Mesothelial cell of epicardium (in vitro differentiated cells): ENCODE measurements around the gene TLCD3B. TPM values are rescaled to one million over a fixed set of nuclear protein-coding genes. Genes with fewer than 3 reads are reported as not detected.
"Not testable (repeated sequence)": the region's sequence is repeated elsewhere in the genome, so short reads cannot be mapped to it uniquely, and the experiment has no call there.

ENCODE experiments used
- DNase-seq, 2 experiments: peaks; one replicate each; pipeline ENCODE4 v3.0.0; 2021; ENCODE audit warnings: low spot score in 2 of 2; ENCODE audit not compliant: unreplicated experiment in 2 of 2
- H3K27ac Mint-ChIP-seq: 2 replicates; pipeline ENCODE4 v1.8.0; 2021; ENCODE audit warnings: mixed read lengths
- H3K27me3 Mint-ChIP-seq: 2 replicates; pipeline ENCODE4 v1.8.0; 2021; ENCODE audit warnings: low read depth, mixed read lengths
- H3K36me3 Mint-ChIP-seq: 2 replicates; pipeline ENCODE4 v1.8.0; 2021; ENCODE audit warnings: mixed read lengths
- H3K4me1 Mint-ChIP-seq: 2 replicates; pipeline ENCODE4 v1.8.0; 2021; ENCODE audit warnings: mixed read lengths
- H3K4me3 Mint-ChIP-seq: 2 replicates; pipeline ENCODE4 v1.8.0; 2021; ENCODE audit warnings: mild to moderate bottlenecking, moderate library complexity, mixed read lengths
- H3K9me3 Mint-ChIP-seq: 2 replicates; pipeline ENCODE4 v1.8.0; 2021; ENCODE audit warnings: mixed read lengths
- CTCF ChIP-seq: fragments of 200-600 bp; sonication (generic); IDR thresholded peaks from one replicate; pipeline ENCODE4 v1.5.0; 2021; ENCODE audit warnings: antibody characterized with exemption; ENCODE audit not compliant: unreplicated experiment
- total RNA-seq: library from RNA; stranded (reverse); gene quantifications from 3 replicates; pipeline ENCODE4 v1.2.1, GENCODE V29; 2021

The TLCD3B gene
- total RNA-seq, 1 donor from 2014 or later, result 0.72 TPM

DNA sequence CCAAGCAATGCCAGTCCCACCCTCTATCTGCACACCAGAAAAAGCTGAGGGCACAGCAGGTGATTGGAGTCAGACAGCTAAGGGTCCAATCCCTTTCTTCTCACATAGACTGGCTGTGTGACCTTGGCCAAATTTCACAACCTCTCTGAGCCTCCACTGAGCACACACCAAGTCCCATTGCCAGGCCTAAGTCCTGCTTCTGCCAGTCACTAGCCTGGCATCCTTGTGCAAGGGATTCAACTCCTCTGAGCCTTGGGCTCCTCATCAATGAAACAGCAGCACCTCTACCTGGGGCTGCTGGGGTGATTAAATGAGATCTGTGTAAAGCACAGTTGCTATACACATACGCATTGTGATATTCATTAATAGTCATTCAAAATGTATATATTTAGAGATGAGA lies 15.5 kb upstream of the TLCD3B start:
- no peak overlapping the region for H3K4me3 Mint-ChIP-seq
- H3K27me3 Mint-ChIP-seq, result peaks cover 4% of the 10 kb centered on the region
- no peaks in the 10 kb centered on the region for H3K36me3 Mint-ChIP-seq
- H3K4me1 Mint-ChIP-seq, result no peaks in the 10 kb centered on the region
- H3K9me3 Mint-ChIP-seq, result no peaks in the 10 kb centered on the region
- H3K27ac Mint-ChIP-seq, result no peak overlapping the region
- no peak for DNase-seq
- no peak for TF ChIP-seq CTCF

DNA sequence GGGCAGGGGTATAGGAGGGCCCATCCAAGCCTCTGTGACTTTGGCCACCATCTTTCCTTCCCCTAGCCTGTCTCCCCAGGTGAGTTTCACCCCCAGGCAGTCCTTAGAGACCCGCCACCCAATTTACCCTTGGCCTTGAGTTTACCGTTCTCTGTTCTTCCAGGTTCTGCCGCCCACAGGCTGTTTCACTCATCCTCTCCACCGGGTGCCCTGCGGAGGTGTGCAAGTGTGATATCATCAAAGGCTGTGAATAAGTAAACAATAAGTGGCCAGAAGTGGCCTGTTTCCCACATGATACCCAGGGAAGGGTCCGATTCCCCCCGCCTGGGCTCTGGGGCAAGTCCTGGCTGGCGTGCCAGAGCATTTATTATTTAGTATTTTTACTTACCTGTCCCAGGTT lies 15.1 kb upstream of the TLCD3B start:
- Mint-ChIP-seq H3K36me3 (no peaks in the 10 kb centered on the region), H3K4me1 (no peaks in the 10 kb centered on the region), H3K27me3 (peaks cover 4% of the 10 kb centered on the region), H3K9me3 (no peaks in the 10 kb centered on the region), H3K27ac (no peak overlapping the region), H3K4me3 (no peak overlapping the region)
- no peak for TF ChIP-seq CTCF
- DNase-seq, result no peak

- peak; percentile 60 for TF ChIP-seq CTCF
- no peak overlapping the region for H3K27ac Mint-ChIP-seq
- H3K9me3 Mint-ChIP-seq, result no peaks in the 10 kb centered on the region
- H3K27me3 Mint-ChIP-seq, result peaks cover 19% of the 10 kb centered on the region
- no peak overlapping the region for H3K4me3 Mint-ChIP-seq
- no peaks in the 10 kb centered on the region for H3K36me3 Mint-ChIP-seq
- no peaks in the 10 kb centered on the region for H3K4me1 Mint-ChIP-seq
- DNase-seq, result no peak
Measured at GRCh38 chr16:30041841-30042240, 10.8 kb upstream of the TLCD3B start.

GRCh38 chr16:30040690-30041089 lies 9.6 kb upstream of the TLCD3B start:
- H3K4me3 Mint-ChIP-seq, H3K27ac Mint-ChIP-seq, H3K36me3 Mint-ChIP-seq, H3K4me1 Mint-ChIP-seq, H3K9me3 Mint-ChIP-seq, DNase-seq: not testable (repeated sequence)
- H3K27me3 Mint-ChIP-seq, result peaks cover 29% of the 10 kb centered on the region

DNA sequence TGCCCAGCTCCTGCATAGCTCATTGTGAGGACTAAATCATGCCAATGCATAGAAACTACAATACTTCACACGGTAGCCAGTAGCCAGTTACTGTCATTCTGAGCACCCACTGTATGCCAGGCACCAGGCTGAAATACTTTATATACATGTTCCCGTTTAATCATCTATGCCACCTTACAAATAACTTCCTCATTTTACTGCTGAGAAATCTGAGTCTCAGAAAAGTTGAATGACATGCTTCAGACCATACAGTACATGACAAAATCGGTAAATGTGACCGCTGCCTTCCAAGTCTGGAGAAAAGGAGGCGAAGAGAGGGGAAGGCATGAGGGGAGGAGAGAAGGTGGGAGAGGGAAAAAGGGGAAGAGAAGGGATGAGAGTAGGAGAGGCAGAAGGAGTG lies 9.2 kb upstream of the TLCD3B start:
- Mint-ChIP-seq H3K27me3 (peaks cover 32% of the 10 kb centered on the region), H3K27ac (no peak overlapping the region), H3K4me3 (no peak overlapping the region), H3K4me1 (no peaks in the 10 kb centered on the region), H3K9me3 (no peaks in the 10 kb centered on the region), H3K36me3 (no peaks in the 10 kb centered on the region)
- TF ChIP-seq CTCF, result no peak
- DNase-seq, result no peak

DNA sequence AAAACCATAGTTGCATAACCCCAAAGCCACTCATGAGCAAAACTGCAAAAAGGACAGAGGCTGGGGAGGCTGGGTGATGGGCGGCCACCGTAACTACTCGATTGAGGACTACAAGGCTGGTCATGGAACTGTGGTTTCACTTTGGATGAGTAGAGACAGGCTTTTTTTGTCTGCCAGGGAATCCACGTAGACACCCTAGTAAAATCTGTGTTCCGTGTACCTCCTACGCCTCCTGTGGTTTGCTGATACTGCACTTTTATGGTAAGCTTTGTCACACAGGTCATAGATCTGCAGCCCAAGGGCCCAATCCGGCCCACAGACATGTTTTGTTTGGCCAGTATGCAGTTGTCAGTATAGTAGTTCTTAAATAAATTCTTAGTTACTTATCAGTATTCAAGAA lies 2.2 kb upstream of the TLCD3B start:
- Mint-ChIP-seq H3K27me3 (peaks cover 88% of the 10 kb centered on the region), H3K9me3 (no peaks in the 10 kb centered on the region), H3K4me3 (no peak overlapping the region), H3K36me3 (no peaks in the 10 kb centered on the region), H3K4me1 (peaks cover 9% of the 10 kb centered on the region), H3K27ac (no peak overlapping the region)
- no peak for DNase-seq
- TF ChIP-seq CTCF, result no peak
